GM20431 (cell line): Measurements from ENCODE around the gene ARHGAP22.

Source experiments
- in situ Hi-C: fragments of 300-500 bp; cut with MseI, MboI; formaldehyde crosslinking; loops from one replicate; pipeline ENCODE4 v1.15.0; 2020; ENCODE audit warnings: low sequenced_read_pairs; ENCODE audit not compliant: unreplicated experiment

ARHGAP22 gene

DNA sequence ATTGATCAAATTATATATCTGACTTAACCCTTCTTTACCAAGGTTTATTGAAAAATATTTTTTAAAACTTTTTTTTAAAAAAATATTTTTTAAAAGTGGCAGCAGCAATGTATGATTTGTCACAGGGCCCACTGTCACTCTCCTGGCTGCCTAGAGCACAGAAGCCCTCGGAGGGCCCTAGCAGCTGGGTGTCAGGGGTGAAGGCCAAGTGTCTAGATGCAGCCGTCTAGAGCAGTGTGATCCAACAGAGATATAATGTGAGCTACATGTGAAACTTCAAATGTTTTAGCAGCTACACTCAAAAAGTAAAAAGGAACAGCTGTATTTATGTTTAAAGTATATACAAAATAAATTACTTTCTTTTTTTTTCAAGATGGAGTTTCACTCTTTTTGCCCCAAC is 112.7 kb downstream of the ARHGAP22 start:
- in situ Hi-C loops = no loop called here

DNA sequence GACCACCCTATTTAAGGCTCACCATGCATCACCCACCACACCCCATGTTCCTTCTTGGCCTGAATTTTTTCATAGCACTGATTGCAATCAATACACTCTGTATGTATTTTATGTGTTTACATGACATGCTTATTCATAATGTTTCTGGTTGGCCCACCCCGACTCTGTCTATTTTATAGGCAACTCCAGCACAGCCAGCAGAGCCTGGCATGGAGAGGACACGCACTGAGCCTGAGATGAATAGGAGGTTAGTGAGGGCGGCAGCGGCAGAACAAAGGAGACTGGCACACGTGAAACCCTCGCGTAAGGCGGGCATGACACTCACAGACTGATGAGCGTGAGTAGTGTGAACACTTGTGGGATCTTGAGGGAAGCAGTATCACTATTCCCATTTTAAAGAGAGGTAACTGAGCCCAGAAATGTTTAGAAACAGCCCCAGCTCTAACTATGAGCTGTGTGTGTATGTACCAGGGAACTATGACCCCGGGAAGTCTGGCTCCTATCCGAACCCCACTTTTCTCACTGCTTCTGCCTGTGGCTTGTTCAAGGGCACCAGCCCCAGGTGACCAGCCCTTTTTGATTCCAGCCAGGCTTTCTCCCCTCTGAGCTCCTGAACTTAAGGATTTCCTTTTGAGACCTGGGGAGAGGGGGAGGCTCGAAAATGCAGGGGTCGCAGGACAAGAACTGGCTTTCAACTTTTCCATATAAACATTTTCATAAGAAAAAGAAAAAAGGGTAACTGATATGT is 113.3 kb downstream of the ARHGAP22 start:
- in situ Hi-C loops = no loop called here

DNA sequence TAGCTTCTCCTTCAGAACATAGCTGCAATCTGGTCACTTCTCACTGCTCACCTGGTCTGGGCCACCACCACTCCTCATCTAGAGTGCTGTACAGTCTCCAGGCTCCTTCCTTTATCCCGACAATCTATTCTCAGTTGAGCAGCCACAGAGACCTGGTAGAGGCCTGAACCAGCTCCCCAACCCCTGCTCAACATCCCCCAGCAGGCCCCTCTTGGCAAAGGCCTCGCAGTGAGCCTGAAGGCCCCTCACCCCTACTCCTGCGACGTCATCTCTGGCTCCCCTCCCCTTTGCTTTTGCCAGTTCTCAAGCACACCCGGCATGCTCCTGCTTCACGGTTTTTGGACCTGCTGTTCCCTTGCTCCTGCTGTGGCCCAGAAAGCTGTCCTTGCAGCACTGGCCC is 113.9 kb downstream of the ARHGAP22 start:
- in situ Hi-C loops = no loop called here

DNA sequence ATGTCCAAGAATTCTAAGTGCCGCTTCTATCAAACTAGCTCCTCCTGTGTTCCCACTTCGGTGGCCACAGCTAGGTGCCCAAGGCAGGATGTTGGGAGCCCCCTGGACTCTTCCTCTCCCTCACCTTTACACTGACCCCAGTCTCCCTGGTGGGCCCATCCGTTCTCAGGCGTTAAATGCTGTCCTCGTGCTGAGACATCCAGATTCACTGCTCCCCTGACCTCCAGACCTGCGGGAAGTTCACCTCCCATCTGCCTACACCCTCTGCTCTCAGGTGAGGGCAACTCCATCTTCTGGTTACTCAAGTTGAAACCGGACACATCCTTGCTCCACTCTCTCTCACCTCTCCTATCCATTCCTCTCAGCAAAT is 114.3 kb downstream of the ARHGAP22 start:
- in situ Hi-C loops = no loop called here

DNA sequence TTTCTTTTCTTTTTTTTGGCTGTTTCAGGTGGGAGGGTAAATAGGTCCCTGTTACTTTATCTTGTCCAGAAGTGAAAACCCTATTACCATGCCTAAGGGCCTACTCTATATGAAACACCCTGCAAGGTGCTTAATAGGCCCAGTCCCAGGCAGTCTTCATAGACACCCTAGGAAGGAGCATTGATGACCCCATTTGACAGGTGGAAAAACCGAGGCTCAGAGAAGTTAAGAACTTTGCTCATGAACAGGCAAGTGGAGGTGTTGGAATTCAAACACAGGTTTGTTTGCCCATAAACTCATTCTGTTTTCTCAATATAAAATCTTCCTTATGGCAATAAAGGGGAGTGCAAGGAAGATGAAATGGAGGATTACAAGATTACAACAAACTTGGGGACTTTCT is 115.8 kb downstream of the ARHGAP22 start:
- in situ Hi-C loops = no loop called here

DNA sequence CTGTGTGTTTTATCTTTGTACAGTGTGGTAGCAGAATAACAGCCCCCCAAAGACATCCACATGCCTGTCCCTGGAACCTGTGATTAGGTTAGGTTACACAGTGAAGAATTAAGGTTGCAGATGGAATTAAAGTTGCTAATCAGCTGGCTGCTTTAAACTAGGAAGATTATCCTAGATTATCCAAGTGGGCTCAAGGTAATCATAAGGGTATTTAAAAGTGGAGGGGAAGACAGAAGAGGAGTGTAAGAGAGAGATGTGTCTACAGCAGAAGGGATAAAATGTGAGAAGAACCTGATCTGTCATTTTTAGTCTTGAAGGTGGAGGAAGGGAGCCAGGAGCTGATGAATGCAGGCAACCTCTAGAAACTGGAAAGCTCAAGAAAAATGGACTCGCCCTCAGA is 117.6 kb downstream of the ARHGAP22 start:
- in situ Hi-C loops = no loop called here

DNA sequence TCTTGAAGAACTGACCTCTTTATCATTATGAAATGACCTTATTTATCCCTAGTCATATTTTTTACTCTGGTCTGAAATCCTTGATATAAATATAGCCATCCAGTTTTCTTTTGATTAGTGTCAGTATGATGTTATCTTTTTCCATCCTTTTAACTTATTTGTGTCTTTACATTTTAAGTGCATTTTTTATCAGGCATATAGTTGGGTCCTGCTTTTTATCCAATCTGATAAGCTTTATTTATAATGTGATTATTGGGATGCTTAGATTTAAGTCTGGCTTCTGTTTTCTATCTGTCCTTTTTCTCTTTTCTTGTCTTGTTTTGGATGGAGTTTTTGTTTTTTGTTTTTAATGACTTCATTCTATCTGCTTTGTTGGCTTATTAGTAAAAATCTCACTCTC is 119.2 kb downstream of the ARHGAP22 start:
- in situ Hi-C loops = no loop called here

DNA sequence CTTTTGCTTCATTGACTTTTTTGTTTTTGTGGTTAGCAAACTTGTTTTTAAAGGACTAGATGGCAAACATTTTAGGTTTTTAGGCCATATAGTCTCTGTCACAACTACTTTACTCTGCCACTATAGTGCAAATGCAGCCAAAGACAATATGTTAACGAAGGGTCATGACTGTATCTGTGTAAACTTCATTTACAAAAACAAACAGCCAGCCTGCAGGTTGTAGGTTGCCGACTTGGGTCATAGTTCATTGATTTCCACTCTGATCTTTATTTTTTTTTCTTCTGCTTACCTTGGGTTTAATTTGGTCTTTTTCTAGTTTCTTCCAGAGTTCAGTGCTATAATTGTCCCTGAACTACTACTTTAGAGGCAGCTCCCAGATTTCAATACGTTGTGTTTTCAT is 120.0 kb downstream of the ARHGAP22 start:
- in situ Hi-C loops = no loop called here

DNA sequence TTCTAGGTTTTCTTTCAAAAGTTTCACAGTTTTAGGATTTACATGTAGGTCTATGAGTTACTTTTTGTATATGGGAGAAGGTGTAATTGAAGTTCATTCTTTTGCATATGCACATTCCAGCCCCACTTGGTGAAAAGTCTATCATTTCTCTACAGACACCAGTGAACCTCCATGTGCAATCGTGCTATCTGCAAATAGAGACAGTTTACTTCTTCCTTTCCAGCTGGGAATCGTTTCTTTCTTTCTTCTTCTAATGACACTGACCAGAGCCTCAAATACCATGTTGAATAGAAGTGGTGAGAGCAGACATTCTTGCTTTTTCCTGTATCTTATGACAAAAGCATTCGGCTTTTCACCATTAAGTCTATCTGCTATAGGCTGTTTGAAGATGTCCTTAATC is 122.7 kb downstream of the ARHGAP22 start:
- in situ Hi-C loops = no loop called here

DNA sequence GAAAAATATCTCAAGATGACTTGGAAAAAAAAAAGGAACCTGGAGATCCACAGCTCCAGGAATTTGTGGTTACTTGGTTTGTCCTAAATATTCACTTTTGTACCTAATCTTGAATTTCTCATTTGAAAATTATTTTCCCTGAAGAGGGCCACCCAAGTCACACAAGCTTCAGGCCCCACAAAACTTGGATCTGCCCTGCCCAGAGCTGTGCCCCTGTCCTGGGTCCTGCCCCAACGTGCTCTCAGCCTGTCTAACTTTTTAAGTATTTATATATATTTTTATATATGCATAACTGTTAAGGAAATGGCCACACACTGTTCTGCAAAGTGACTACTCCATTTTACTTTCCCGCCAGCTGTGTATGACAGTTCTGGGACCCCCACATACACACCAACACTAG is 123.5 kb downstream of the ARHGAP22 start:
- in situ Hi-C loops = no loop called here

DNA sequence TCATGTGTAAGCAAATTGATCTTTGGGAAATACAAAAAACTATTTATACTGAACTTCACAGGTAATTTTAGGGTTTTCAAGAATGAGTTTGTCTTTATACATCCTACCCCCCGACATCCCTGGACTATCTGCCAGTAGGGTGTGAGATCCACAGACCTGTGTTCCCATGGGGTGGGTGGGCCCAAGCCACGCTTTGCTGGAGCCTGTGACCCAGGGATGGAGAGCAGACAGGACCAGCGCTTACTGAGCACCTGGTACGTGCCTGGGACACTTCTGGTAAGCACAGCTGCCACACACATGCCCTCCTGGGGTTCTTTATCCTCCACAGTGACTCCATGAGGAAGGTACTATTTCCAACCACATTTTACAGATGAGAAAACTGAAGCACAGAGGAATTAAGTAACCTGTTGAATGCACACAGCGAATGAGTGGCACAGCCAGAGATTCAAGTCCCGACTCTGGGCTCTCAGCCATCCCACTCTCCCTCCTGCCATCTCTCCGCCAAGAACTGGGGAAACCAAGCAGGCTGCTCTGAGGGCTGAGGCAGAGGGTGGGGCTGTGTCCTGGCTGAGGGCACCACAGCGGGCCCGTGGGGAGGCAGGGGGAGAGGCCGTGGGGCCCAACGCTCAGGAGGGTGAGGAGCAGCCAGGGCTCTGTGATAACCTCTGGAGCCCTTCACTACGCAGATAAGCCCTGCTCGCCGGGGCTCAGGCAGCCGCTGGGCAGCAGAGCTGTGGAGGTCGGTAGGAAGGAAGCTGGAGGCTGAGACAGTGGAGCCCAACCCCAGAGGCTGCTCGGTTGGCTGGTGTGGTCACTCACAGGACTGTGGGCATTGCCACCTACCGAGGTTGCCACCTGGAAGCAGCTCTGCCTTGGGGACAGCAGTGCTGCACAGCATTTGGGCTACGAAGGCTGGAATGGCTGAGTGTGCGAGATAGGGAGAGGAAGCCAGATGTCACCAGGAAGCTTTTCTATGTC is 124.2 kb downstream of the ARHGAP22 start:
- in situ Hi-C loops = no loop called here

DNA sequence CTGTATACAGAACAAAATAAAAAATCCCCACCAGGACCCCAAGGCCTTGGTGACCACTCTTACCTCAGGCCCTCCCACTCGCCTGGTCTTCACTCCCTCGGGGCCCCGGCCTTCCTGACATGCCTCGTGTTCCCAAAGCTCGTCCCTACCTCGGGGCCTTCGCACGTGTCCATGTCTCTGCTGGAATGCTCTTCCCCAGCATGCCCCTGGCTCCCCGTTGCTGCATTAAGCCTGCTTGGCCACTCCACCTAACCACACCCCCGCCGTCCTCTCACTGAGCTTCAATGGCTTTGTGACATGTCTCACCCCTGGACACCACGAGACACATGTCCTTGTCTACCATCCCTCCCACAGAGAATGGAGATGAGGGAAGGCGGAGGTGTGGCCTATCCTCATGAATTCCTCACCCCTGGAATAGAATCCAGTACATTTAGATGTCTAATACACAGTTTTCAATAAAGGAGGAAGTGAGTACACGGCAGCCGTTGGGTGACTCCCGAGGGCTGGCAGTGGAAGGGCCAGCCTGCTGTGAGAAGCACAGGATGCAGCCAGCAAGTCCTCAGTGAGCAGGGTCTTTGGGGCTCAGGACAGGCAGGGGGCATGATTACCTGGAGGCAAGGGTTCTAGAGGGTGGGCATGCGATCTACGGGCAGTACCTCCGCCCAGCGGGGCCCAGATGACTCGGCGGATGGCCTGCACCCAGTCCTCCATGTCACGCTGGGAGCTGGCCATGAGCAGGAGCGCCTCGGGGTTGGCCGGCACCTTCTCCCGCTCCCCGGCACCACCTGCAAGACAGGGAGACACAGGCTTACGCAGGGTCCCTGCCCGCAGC is 125.7 kb downstream of the ARHGAP22 start:
- in situ Hi-C loops = no loop called here

DNA sequence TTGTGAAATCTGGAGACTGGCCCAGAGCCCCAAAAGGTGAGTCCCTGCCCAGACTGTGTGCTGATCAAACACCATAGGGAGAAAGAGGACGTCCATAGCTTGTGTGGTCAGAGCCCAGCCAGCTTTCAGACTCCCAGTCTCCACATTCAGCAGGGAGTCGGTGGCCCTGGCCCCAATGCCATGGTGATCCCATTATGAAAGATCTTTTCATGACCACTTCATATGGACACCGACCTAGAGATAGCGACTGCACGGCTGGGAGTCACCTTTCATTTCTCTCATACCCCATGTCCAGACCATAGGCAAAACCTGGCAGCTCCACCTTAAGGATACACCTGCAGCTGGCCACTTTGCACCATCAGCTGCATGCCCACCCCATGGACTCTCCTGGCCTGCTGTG is 126.4 kb downstream of the ARHGAP22 start:
- in situ Hi-C loops = no loop called here

DNA sequence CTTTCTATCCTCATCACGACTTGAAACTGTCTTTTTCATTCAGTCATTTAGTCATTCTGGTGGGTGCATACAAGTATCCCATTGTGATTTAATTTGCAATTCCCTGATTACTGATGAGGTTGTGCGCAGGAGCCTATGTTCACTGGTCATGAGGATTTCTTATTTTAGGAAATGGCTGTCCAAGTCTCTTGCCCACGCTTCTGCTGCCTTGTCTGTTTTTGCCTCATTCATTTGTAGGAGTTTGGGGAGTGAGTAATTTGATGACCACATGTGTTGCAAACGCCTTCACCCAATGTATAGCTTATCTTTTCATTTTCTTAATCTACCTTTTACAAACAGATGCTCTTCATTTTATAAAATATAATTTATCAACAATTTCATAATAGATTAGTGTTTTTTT is 127.3 kb downstream of the ARHGAP22 start:
- in situ Hi-C loops = no loop called here

DNA sequence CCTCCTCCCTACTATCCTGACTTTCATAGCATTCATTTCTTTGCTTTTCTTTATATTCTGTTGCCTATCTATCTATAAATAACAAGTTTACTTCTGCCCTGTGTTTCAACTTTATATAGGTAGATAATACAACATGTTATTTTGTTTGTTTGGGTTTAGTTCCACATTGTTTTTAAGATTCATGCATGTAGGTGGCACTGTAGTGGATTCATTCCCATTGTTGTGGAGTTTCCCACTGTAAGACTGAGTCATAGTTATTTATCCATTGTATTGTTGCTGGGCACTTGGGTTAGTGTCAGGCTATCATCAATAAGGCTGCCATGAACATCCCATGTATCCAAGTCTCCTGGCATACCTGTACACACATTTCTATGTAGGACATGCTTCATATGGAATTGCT is 127.7 kb downstream of the ARHGAP22 start:
- in situ Hi-C loops = no loop called here

DNA sequence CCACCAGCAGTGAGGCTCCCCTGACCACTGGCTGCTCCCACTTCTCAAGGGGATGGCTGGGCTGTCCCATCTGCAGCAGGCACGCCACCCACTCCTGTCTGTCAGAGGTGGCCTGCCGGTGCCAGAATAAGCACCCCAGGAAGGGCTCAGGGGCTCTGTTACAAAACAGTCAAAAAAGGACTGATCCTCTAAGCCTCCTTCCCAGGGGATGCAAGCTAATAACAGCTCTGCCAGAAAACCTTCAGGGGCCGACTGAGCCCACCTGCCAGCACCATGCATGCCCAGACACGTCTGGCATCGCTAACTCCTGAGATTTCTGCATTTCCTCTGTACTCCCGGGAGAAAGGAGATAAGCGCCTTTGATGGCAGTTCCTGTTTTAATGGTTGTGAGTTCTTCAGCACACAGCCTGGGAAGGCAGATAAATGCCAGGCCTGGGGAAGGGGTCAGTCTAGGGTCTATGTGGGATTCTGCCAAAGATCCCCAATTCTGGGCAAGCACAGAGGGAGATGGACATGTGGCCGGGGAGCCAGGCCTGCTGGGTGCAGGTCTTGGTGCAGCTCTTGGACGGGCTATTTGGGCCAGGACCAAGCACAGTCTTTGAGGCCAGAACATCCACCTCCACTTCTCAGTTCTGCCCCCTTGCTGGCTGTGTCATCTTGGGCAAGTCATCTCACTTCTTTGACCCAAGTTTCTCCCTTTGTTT is 128.4 kb downstream of the ARHGAP22 start:
- in situ Hi-C loops = no loop called here

DNA sequence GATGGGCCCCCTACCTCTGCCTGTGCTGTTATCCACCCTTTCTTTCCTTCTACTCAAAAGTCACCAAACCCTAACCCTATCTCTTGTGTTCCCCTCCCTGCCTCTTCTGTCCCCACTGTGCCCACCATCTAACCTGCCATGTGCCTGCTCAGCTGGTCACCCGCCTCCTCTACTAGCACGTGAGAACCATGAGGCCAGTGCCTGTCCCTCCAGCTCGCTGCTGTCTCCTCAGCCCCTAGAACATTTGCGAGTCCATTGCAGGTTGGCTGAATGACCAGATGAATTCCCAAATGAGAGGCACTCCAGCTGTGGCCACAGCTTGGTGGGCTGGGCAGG is 129.0 kb downstream of the ARHGAP22 start:
- in situ Hi-C loops = no loop called here

DNA sequence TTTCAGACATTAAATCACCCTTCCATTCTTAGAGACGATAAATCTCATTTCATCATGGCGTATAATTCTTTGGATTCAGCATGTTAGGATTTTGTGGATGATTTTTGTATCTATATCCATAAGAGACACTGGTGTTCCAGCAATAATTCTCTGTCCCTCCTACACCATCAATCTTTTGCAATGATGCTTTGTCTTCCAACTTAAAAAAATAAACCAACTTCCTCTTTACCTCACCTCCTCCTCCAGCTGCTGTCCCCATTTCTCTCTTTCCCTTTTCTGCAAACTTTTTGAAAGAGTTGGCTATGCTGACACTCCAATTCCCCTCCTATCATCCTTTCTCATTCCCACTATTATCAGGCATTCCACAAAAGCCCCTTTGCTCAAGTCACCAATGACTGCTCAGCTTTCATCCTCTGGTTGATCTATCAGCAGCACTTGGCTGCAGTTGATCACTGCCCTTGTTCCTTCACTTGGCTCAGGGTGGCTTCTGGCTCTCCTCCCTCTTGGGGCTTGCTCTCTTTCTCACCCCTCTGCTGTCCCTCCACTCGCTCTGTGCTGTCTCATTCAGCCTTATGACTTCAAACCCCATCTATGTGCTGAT is 130.0 kb downstream of the ARHGAP22 start:
- in situ Hi-C loops = no loop called here

DNA sequence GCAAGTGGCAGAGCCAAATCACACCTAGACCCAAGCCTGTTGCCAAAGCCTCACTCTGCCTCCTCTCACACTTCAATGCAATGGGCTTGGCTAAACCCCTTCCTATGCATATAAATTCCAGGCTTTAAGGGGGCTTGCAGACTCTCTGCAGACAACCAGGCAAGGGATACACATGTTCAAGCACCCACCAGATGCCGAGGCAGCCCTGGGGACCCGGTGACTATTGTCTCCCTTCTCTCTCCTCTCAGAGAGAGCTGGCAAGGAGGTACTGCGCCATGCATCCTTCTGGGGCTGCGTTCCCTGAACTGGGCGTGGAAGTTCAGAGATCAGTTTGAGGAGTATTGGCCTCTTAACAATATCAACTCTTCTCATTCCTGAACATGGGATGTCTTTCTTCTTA is 131.2 kb downstream of the ARHGAP22 start:
- in situ Hi-C loops = no loop called here
